Measurements from ENCODE around the gene TMEM132D.

The TMEM132D gene

DNA sequence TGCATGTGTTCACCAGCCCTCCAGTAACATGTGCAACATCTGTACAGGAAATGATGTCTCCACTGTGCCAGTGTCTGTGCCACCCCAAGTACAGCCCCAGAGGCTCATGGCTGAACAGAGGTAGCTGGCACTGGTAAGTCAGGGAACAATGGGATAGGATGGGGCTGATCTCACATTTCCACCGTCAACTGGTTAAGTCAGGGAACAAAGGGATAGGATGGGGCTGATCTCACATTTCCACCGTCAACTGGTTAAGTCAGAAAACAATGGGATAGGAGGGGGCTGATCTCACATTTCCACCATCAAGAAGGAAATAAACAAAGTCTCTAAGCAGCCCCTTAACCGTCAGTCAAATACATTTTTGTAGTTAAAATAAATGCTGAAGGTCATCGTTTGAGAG, 246.6 kb downstream of the TMEM132D start:
- CTCF ChIA-PET: no interaction called here
- H3K4me1 ChIP-seq (ENCODE audit: control insufficient read depth, insufficient read depth, low read length): no peaks in the 10 kb centered on the region
- POLR2A ChIA-PET: no interaction called here
- TF ChIP-seq, protein P1, sequence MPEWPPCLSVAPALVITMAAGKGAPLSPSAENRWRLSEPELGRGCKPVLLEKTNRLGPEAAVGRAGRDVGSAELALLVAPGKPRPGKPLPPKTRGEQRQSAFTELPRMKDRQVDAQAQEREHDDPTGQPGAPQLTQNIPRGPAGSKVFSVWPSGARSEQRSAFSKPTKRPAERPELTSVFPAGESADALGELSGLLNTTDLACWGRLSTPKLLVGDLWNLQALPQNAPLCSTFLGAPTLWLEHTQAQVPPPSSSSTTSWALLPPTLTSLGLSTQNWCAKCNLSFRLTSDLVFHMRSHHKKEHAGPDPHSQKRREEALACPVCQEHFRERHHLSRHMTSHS (tag by site-specific recombination; IDR thresholded peaks at IDR 0.05): no peak
- TF ChIP-seq, protein P2, sequence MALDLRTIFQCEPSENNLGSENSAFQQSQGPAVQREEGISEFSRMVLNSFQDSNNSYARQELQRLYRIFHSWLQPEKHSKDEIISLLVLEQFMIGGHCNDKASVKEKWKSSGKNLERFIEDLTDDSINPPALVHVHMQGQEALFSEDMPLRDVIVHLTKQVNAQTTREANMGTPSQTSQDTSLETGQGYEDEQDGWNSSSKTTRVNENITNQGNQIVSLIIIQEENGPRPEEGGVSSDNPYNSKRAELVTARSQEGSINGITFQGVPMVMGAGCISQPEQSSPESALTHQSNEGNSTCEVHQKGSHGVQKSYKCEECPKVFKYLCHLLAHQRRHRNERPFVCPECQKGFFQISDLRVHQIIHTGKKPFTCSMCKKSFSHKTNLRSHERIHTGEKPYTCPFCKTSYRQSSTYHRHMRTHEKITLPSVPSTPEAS (tag by site-specific recombination; IDR thresholded peaks at IDR 0.05): no peak
- no peak for TF ChIP-seq REPIN1 (tag by site-specific recombination; IDR thresholded peaks at IDR 0.05; ENCODE audit: low read depth)
- TF ChIP-seq ZNF791 (tag by site-specific recombination; IDR thresholded peaks at IDR 0.05): no peak
- no peak for TF ChIP-seq SP3 (tag by site-specific recombination; IDR thresholded peaks at IDR 0.05)
- no peak for TF ChIP-seq ZBTB48 (tag by site-specific recombination; IDR thresholded peaks at IDR 0.05)
- no peak for TF ChIP-seq HOXC10 (CRISPR knock-in tag; IDR thresholded peaks at IDR 0.05)
- TF ChIP-seq ZNF112 (tag by site-specific recombination; IDR thresholded peaks at IDR 0.05): no peak
- no peak for TF ChIP-seq GLI4 (tag by site-specific recombination; IDR thresholded peaks at IDR 0.05)
- no peak for TF ChIP-seq ZNF155 (tag by site-specific recombination; IDR thresholded peaks at IDR 0.05)
- no peak for TF ChIP-seq ZBTB1 (tag by site-specific recombination; IDR thresholded peaks at IDR 0.05)
- no peak overlapping the region for H3K4me3 ChIP-seq (ENCODE audit: low read depth, low read length)
- no peaks in the 10 kb centered on the region for H3K36me3 ChIP-seq (ENCODE audit: control insufficient read depth in 2 of 2, insufficient read depth in 1 of 2, low read length in 2 of 2)
- H3K9me3 ChIP-seq (ENCODE audit: control insufficient read depth, insufficient read depth, low read depth, low read length): no peaks in the 10 kb centered on the region
- no peak overlapping the region for H3K27ac ChIP-seq (ENCODE audit: extremely low read depth, low read depth, low read length)

DNA sequence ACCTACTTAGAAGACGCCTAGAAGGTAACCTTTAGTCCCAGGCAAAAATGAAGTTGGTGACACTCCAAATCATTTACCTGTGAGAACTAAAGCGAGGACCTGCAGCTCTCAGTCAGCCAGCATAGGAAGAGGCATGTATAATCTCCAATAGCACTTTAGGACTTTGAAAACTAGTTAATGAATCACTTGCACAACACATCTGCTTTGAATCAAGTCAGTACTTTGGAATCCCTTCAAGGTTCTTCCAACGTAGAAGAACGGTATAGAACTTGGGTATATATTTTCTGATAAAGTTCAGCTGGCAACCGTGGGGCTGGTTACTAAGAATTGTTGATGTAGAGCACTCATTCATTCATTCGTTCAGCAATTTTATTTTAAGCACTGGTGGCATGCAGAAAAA, 251.9 kb downstream of the TMEM132D start:
- CTCF ChIA-PET: no interaction called here
- Histone ChIP-seq H3K4me3 (ENCODE audit: low read depth, low read length) (no peak overlapping the region), H3K4me1 (ENCODE audit: control insufficient read depth, insufficient read depth, low read length) (no peaks in the 10 kb centered on the region), H3K9me3 (ENCODE audit: control insufficient read depth, insufficient read depth, low read depth, low read length) (no peaks in the 10 kb centered on the region), H3K36me3 (ENCODE audit: control insufficient read depth in 2 of 2, insufficient read depth in 1 of 2, low read length in 2 of 2) (no peaks in the 10 kb centered on the region), H3K27ac (ENCODE audit: extremely low read depth, low read depth, low read length) (no peak overlapping the region)
- POLR2A ChIA-PET: no interaction called here
- TF ChIP-seq GLIS2 (tag by site-specific recombination; IDR thresholded peaks at IDR 0.05) (no peak), SCRT1 (tag by site-specific recombination; IDR thresholded peaks at IDR 0.05; ENCODE audit: borderline replicate concordance) (no peak), ZNF571 (tag by site-specific recombination; IDR thresholded peaks at IDR 0.05) (no peak), ZNF266 (tag by site-specific recombination; IDR thresholded peaks at IDR 0.05; ENCODE audit: low read depth) (no peak), SALL2 (tag by site-specific recombination; IDR thresholded peaks at IDR 0.05; ENCODE audit: borderline replicate concordance) (no peak), ZNF830 (tag by site-specific recombination; IDR thresholded peaks at IDR 0.05; ENCODE audit: low read depth) (no peak), ZNF510 (tag by site-specific recombination; IDR thresholded peaks at IDR 0.05; ENCODE audit: insufficient replicate concordance) (no peak), GLI2 (tag by site-specific recombination; IDR thresholded peaks at IDR 0.05; ENCODE audit: borderline replicate concordance, low read depth) (no peak), ZNF791 (tag by site-specific recombination; IDR thresholded peaks at IDR 0.05) (no peak)
- TF ChIP-seq, protein P3, sequence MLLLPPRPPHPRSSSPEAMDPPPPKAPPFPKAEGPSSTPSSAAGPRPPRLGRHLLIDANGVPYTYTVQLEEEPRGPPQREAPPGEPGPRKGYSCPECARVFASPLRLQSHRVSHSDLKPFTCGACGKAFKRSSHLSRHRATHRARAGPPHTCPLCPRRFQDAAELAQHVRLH (tag by site-specific recombination; IDR thresholded peaks at IDR 0.05): no peak
- TF ChIP-seq, protein P4, sequence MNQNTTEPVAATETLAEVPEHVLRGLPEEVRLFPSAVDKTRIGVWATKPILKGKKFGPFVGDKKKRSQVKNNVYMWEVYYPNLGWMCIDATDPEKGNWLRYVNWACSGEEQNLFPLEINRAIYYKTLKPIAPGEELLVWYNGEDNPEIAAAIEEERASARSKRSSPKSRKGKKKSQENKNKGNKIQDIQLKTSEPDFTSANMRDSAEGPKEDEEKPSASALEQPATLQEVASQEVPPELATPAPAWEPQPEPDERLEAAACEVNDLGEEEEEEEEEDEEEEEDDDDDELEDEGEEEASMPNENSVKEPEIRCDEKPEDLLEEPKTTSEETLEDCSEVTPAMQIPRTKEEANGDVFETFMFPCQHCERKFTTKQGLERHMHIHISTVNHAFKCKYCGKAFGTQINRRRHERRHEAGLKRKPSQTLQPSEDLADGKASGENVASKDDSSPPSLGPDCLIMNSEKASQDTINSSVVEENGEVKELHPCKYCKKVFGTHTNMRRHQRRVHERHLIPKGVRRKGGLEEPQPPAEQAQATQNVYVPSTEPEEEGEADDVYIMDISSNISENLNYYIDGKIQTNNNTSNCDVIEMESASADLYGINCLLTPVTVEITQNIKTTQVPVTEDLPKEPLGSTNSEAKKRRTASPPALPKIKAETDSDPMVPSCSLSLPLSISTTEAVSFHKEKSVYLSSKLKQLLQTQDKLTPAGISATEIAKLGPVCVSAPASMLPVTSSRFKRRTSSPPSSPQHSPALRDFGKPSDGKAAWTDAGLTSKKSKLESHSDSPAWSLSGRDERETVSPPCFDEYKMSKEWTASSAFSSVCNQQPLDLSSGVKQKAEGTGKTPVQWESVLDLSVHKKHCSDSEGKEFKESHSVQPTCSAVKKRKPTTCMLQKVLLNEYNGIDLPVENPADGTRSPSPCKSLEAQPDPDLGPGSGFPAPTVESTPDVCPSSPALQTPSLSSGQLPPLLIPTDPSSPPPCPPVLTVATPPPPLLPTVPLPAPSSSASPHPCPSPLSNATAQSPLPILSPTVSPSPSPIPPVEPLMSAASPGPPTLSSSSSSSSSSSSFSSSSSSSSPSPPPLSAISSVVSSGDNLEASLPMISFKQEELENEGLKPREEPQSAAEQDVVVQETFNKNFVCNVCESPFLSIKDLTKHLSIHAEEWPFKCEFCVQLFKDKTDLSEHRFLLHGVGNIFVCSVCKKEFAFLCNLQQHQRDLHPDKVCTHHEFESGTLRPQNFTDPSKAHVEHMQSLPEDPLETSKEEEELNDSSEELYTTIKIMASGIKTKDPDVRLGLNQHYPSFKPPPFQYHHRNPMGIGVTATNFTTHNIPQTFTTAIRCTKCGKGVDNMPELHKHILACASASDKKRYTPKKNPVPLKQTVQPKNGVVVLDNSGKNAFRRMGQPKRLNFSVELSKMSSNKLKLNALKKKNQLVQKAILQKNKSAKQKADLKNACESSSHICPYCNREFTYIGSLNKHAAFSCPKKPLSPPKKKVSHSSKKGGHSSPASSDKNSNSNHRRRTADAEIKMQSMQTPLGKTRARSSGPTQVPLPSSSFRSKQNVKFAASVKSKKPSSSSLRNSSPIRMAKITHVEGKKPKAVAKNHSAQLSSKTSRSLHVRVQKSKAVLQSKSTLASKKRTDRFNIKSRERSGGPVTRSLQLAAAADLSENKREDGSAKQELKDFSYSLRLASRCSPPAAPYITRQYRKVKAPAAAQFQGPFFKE (tag by site-specific recombination; IDR thresholded peaks at IDR 0.05; ENCODE audit: borderline replicate concordance): no peak
- TF ChIP-seq, protein P5, sequence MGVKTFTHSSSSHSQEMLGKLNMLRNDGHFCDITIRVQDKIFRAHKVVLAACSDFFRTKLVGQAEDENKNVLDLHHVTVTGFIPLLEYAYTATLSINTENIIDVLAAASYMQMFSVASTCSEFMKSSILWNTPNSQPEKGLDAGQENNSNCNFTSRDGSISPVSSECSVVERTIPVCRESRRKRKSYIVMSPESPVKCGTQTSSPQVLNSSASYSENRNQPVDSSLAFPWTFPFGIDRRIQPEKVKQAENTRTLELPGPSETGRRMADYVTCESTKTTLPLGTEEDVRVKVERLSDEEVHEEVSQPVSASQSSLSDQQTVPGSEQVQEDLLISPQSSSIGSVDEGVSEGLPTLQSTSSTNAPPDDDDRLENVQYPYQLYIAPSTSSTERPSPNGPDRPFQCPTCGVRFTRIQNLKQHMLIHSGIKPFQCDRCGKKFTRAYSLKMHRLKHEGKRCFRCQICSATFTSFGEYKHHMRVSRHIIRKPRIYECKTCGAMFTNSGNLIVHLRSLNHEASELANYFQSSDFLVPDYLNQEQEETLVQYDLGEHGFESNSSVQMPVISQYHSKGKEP (tag by site-specific recombination; IDR thresholded peaks at IDR 0.05): no peak
- TF ChIP-seq, protein P6, sequence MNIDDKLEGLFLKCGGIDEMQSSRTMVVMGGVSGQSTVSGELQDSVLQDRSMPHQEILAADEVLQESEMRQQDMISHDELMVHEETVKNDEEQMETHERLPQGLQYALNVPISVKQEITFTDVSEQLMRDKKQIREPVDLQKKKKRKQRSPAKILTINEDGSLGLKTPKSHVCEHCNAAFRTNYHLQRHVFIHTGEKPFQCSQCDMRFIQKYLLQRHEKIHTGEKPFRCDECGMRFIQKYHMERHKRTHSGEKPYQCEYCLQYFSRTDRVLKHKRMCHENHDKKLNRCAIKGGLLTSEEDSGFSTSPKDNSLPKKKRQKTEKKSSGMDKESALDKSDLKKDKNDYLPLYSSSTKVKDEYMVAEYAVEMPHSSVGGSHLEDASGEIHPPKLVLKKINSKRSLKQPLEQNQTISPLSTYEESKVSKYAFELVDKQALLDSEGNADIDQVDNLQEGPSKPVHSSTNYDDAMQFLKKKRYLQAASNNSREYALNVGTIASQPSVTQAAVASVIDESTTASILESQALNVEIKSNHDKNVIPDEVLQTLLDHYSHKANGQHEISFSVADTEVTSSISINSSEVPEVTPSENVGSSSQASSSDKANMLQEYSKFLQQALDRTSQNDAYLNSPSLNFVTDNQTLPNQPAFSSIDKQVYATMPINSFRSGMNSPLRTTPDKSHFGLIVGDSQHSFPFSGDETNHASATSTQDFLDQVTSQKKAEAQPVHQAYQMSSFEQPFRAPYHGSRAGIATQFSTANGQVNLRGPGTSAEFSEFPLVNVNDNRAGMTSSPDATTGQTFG (tag by site-specific recombination; IDR thresholded peaks at IDR 0.05; ENCODE audit: borderline replicate concordance): no peak

Measured in HEK293 (cell line).